GM12878 (cell line): ENCODE data around the gene SMIM9.

Experiments
- CBFB ChIP-seq: IDR thresholded peaks from 2 replicates; pipeline ENCODE4 v1.6.1; 2016; ENCODE audit warnings: antibody characterized with exemption, low read depth
- CTCF ChIP-seq, 3 experiments: IDR thresholded peaks in 2 of 3; conservative IDR thresholded peaks in 1 of 3; 2 replicates each; pipeline ENCODE4 v1.5.1; 2011; ENCODE audit warnings: low read depth in 3 of 3, low read length in 3 of 3, mild to moderate bottlenecking in 3 of 3, control low read depth in 2 of 3, moderate library complexity in 2 of 3, inconsistent platforms in 1 of 3, mixed read lengths in 1 of 3; ENCODE audit not compliant: control insufficient read depth in 2 of 3, insufficient read depth in 1 of 3; ENCODE audit errors: extremely low read depth in 1 of 3
- E4F1 ChIP-seq: fragments of 450-650 bp; IDR thresholded peaks from 2 replicates; pipeline ENCODE4 v1.6.1; 2018; ENCODE audit warnings: borderline replicate concordance, mild to moderate bottlenecking; ENCODE audit not compliant: partially characterized antibody
- FOXM1 ChIP-seq: IDR thresholded peaks from 2 replicates; pipeline ENCODE4 v1.6.1; 2012; ENCODE audit warnings: low read depth, mild to moderate bottlenecking, inconsistent platforms, low read length, moderate library complexity
- IKZF2 ChIP-seq, 2 experiments: fragments of 450-650 bp; IDR thresholded peaks; 2 replicates each; pipeline ENCODE4 v1.6.1; 2017; ENCODE audit warnings: mild to moderate bottlenecking in 2 of 2, moderate library complexity in 2 of 2
- NBN ChIP-seq: fragments of 450-650 bp; IDR thresholded peaks from 2 replicates; pipeline ENCODE4 v1.6.1; 2016
- NRF1 ChIP-seq: conservative IDR thresholded peaks from 2 replicates; pipeline ENCODE4 v1.6.1; 2011; ENCODE audit warnings: mild to moderate bottlenecking, low read depth, low read length, improper control_type of control experiment
- POLR2A ChIP-seq: IDR thresholded peaks from 2 replicates; pipeline ENCODE4 v1.6.1; 2011; ENCODE audit warnings: low read depth, mild to moderate bottlenecking, low read length
- POLR2AphosphoS5 ChIP-seq: IDR thresholded peaks from 2 replicates; pipeline ENCODE4 v1.6.1; 2011; ENCODE audit warnings: mild to moderate bottlenecking, low read length, inconsistent platforms
- TARDBP ChIP-seq: IDR thresholded peaks from 2 replicates; pipeline ENCODE4 v1.6.1; 2016; ENCODE audit warnings: borderline replicate concordance
- ZBTB33 ChIP-seq: fragments of 450-650 bp; IDR thresholded peaks from 2 replicates; pipeline ENCODE4 v1.6.1; 2017; ENCODE audit warnings: mild to moderate bottlenecking

- no peak for TF ChIP-seq ZBTB33
- no peak for TF ChIP-seq FOXM1
- TF ChIP-seq POLR2A: no peak
- TF ChIP-seq CBFB: no peak
- no peak for TF ChIP-seq CTCF (IDR thresholded peaks at IDR 0.05 in 2 of 3, conservative IDR thresholded peaks at IDR 0.05 in 1 of 3; ENCODE audit: control insufficient read depth in 2 of 3, extremely low read depth in 1 of 3, insufficient read depth in 1 of 3, low read depth in 3 of 3, low read length in 3 of 3)
- no peak for TF ChIP-seq IKZF2 (IDR thresholded peaks at IDR 0.05)
- no peak for TF ChIP-seq NRF1
- no peak for TF ChIP-seq NBN
- TF ChIP-seq POLR2AphosphoS5: no peak
- TF ChIP-seq TARDBP: no peak
- no peak for TF ChIP-seq E4F1
Measured at GRCh38 chrX:154779261-154779660, 55.2 kb downstream of the SMIM9 start.
